ENCODE data around the gene SERINC5. TPM values are rescaled to one million over a fixed set of nuclear protein-coding genes. Genes with fewer than 3 reads are reported as not detected.
"Not testable (repeated sequence)": the region's sequence is repeated elsewhere in the genome, so short reads cannot be mapped to it uniquely, and the experiment has no call there.

Gene SERINC5
- polyA plus RNA-seq, 1 of the 3 experiments (the other 2 are of a cell fraction): 4.5 TPM

DNA sequence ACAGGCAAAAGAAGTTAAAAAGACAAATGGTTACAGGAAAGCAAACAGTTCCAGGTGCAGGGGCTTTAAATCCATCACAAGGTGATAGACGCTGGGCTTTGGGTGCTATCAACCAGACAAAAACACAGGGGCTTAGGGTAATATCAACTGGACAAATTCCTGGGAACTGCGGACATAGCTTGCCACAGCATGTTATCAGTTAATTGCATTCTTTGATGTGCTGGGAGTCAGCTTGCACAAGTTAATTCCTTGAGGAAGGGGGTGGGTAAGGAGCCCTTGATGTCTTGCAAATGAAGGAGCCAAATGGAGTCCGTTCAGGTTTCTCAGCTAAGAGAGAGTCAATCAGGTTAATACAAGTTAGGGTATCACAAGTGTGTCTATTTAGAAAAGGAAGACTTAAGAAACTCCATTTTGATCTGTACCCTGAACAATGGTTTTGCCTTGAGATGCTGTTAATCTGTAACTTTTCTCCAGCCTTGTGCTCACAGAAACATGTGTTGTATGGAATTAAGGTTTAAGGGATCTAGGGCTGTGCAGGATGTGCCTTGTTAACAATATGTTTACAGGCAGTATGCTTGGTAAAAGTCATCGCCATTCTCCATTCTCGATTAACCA is 144.4 kb downstream of the SERINC5 start:
- H2AFZ ChIP-seq (ENCODE audit: low read depth); H3K4me3 ChIP-seq (ENCODE audit: low read depth in 2 of 2, low read length in 1 of 2); H3K27me3 ChIP-seq (ENCODE audit: insufficient read depth); H3K9me2 ChIP-seq; H3F3A ChIP-seq (replicated peaks; ENCODE audit: insufficient read depth); H3K79me2 ChIP-seq (ENCODE audit: insufficient read depth); POLR2A ChIA-PET; H4K20me1 ChIP-seq (ENCODE audit: insufficient read depth); H3K9ac ChIP-seq; H3K36me3 ChIP-seq (replicated peaks in 1 of 2; ENCODE audit: control insufficient read depth in 1 of 2, insufficient read depth in 2 of 2, low read length in 1 of 2); H3K4me2 ChIP-seq; DNase-seq; H3K9me3 ChIP-seq; H3K27ac ChIP-seq (ENCODE audit: low read depth in 2 of 2, low read length in 1 of 2): not testable (repeated sequence)
- CTCF ChIA-PET: interaction anchor here (1.3 kb wide), 1 partner anchor 46 kb away, joined by 3 read pairs; no protein-coding TSS in a partner anchor
- WGBS (ENCODE audit: low lambda C conversion rate): 70% methylated on average over 4 of the region's 5 CpGs
- peaks cover 0 to 19% of the 10 kb centered on the region in 2 experiments; a peak in 1 of 4 replicates for H3K4me1 ChIP-seq (ENCODE audit: control insufficient read depth in 1 of 2, insufficient read depth in 2 of 2, low read depth in 1 of 2, low read length in 1 of 2)

DNA sequence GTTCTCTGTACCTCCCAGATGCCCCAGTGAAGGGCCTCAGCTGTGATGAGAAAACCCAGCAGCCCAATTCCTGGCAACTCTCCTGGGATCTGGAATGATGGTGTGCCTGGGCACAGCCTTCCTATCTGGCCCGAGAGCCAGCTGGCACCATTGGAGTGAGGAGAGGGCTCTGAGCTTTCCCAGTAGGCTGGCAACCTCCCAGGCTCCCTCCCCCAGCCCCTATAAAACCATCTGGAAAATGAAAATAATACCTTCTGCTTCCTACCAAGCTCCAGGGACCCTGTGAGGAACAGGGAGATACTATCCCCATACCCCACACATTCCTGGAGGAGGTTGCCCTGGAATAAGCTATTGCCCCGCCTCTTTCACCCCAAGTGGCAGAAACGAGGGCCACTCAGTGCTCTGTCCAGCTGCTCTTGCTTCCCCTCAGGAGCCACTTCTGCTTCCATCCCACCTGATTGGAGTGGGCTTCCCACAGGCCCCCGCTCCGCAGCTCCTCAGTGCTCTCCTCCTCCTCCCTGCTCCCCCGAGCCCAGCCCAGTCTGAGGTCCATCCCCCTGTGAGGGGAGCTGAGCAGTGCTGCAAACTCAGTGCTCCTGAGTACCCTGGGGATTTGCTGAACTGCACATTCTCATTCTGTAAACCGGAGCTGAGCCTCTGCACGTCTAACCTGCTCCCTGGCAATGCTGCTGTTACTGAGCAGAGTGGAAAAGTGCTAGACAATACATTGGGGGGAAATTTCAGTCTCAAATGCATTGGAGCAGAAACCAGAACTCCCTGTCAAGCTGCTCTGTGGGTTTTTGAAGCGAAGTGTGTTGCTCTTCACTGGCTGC is 146.0 kb downstream of the SERINC5 start:
- Histone ChIP-seq H3K9me3 (no peaks in the 10 kb centered on the region), H3K9me2 (no peaks in the 10 kb centered on the region), H3K4me3 (ENCODE audit: low read depth in 2 of 2, low read length in 1 of 2) (no peak overlapping the region), H3F3A (replicated peaks; ENCODE audit: insufficient read depth) (no peaks in the 10 kb centered on the region), H2AFZ (ENCODE audit: low read depth) (no peak overlapping the region), H3K9ac (no peak overlapping the region), H3K27ac (ENCODE audit: low read depth in 2 of 2, low read length in 1 of 2) (peak overlapping the region in 1 of 2 experiments; percentile 80; a peak in 2 of 4 replicates), H3K27me3 (ENCODE audit: insufficient read depth) (no peaks in the 10 kb centered on the region), H4K20me1 (ENCODE audit: insufficient read depth) (no peaks in the 10 kb centered on the region), H3K4me1 (ENCODE audit: control insufficient read depth in 1 of 2, insufficient read depth in 2 of 2, low read depth in 1 of 2, low read length in 1 of 2) (peaks cover 0 to 19% of the 10 kb centered on the region in 2 experiments; a peak in 1 of 4 replicates), H3K4me2 (no peak overlapping the region), H3K36me3 (replicated peaks in 1 of 2; ENCODE audit: control insufficient read depth in 1 of 2, insufficient read depth in 2 of 2, low read length in 1 of 2) (no peaks in the 10 kb centered on the region), H3K79me2 (ENCODE audit: insufficient read depth) (no peaks in the 10 kb centered on the region)
- no peak for TF ChIP-seq TEAD4 (IDR thresholded peaks at IDR 0.05; ENCODE audit: borderline replicate concordance, insufficient read depth)
- TF ChIP-seq FOXM1 (IDR thresholded peaks at IDR 0.05; ENCODE audit: low read depth): no peak
- TF ChIP-seq RCOR1 (IDR thresholded peaks at IDR 0.05; ENCODE audit: low read length): peak; percentile 71; the same call in 1 of the 2 replicates
- TF ChIP-seq, protein P1, sequence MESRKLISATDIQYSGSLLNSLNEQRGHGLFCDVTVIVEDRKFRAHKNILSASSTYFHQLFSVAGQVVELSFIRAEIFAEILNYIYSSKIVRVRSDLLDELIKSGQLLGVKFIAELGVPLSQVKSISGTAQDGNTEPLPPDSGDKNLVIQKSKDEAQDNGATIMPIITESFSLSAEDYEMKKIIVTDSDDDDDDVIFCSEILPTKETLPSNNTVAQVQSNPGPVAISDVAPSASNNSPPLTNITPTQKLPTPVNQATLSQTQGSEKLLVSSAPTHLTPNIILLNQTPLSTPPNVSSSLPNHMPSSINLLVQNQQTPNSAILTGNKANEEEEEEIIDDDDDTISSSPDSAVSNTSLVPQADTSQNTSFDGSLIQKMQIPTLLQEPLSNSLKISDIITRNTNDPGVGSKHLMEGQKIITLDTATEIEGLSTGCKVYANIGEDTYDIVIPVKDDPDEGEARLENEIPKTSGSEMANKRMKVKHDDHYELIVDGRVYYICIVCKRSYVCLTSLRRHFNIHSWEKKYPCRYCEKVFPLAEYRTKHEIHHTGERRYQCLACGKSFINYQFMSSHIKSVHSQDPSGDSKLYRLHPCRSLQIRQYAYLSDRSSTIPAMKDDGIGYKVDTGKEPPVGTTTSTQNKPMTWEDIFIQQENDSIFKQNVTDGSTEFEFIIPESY (IDR thresholded peaks at IDR 0.05; ENCODE audit: borderline replicate concordance, low read depth): no peak
- peak in 1 of 2 experiments; percentile 84; a peak in 2 of 4 replicates for TF ChIP-seq EP300 (IDR thresholded peaks at IDR 0.05; ENCODE audit: borderline replicate concordance in 1 of 2, low read depth in 1 of 2, low read length in 1 of 2)
- TF ChIP-seq, protein P2, sequence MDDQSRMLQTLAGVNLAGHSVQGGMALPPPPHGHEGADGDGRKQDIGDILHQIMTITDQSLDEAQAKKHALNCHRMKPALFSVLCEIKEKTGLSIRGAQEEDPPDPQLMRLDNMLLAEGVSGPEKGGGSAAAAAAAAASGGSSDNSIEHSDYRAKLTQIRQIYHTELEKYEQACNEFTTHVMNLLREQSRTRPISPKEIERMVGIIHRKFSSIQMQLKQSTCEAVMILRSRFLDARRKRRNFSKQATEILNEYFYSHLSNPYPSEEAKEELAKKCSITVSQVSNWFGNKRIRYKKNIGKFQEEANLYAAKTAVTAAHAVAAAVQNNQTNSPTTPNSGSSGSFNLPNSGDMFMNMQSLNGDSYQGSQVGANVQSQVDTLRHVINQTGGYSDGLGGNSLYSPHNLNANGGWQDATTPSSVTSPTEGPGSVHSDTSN (IDR thresholded peaks at IDR 0.05): no peak
- peak; percentile 24; the same call in 1 of the 2 replicates for TF ChIP-seq GATA2 (CRISPR knock-in tag; IDR thresholded peaks at IDR 0.05)
- no peak for TF ChIP-seq TAF1 (IDR thresholded peaks at IDR 0.05; ENCODE audit: borderline replicate concordance, low read depth, low read length)
- TF ChIP-seq FOXJ3 (CRISPR knock-in tag; IDR thresholded peaks at IDR 0.05): no peak
- no peak for TF ChIP-seq YY1 (IDR thresholded peaks at IDR 0.05; ENCODE audit: low read depth)
- TF ChIP-seq TCF12 (IDR thresholded peaks at IDR 0.05): peak; percentile 48; the same call in 1 of the 2 replicates
- TF ChIP-seq JUND (IDR thresholded peaks at IDR 0.05): no peak
- TF ChIP-seq RFX5 (IDR thresholded peaks at IDR 0.05; ENCODE audit: low read length): no peak
- TF ChIP-seq RAD21 (IDR thresholded peaks at IDR 0.05; ENCODE audit: low read length): peak; percentile 17; the same call in 1 of the 2 replicates
- no peak for TF ChIP-seq SIN3A (IDR thresholded peaks at IDR 0.05; ENCODE audit: borderline replicate concordance, low read depth, low read length)
- TF ChIP-seq, protein P3, sequence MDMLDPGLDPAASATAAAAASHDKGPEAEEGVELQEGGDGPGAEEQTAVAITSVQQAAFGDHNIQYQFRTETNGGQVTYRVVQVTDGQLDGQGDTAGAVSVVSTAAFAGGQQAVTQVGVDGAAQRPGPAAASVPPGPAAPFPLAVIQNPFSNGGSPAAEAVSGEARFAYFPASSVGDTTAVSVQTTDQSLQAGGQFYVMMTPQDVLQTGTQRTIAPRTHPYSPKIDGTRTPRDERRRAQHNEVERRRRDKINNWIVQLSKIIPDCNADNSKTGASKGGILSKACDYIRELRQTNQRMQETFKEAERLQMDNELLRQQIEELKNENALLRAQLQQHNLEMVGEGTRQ (IDR thresholded peaks at IDR 0.05; ENCODE audit: borderline replicate concordance, low read depth, low read length): no peak
- TF ChIP-seq CHD2 (IDR thresholded peaks at IDR 0.05; ENCODE audit: low read length, partially characterized antibody): peak; percentile 84
- no peak for TF ChIP-seq GABPA (IDR thresholded peaks at IDR 0.05; ENCODE audit: low read depth)
- TF ChIP-seq, protein P4, sequence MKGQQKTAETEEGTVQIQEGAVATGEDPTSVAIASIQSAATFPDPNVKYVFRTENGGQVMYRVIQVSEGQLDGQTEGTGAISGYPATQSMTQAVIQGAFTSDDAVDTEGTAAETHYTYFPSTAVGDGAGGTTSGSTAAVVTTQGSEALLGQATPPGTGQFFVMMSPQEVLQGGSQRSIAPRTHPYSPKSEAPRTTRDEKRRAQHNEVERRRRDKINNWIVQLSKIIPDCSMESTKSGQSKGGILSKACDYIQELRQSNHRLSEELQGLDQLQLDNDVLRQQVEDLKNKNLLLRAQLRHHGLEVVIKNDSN (IDR thresholded peaks at IDR 0.05; ENCODE audit: borderline replicate concordance, low read depth): no peak
- WGBS (ENCODE audit: low lambda C conversion rate): 57% methylated on average over 8 of the region's 9 CpGs
- ChIA-PET POLR2A (interaction anchor here (0.6 to 1.6 kb wide), 5 partner anchors 60 to 298 kb away, joined by 3 to 8 read pairs (median 6); partner anchors contain the start of genes SERINC5 and ZFYVE16), CTCF (interaction anchor here (0.7 to 1.3 kb wide), 6 partner anchors 18 to 167 kb away, joined by 3 to 8 read pairs (median 3); no protein-coding TSS in a partner anchor)
- peak; percentile 71 for DNase-seq
